Endothelial cell of umbilical vein (primary cell): Measurements from ENCODE around the gene ETF1. TPM values are rescaled to one million over a fixed set of nuclear protein-coding genes. Genes with fewer than 3 reads are reported as not detected.
A peak's percentile ranks its signal among the peaks of the same experiment; 100 is the strongest.

Experiments
- BruUV-seq: library from RNA; stranded (reverse); fragments of 400-500 nt; replicated peaks from 2 replicates; lab custom pipeline; 2021; lab: Mats Ljungman, UMichigan
- CTCF ChIA-PET: fragments of 300-600, 350-600 bp; sonication (Branson Sonifier 250); formaldehyde crosslinking; loops from one replicate; lab custom pipeline; 2021; ENCODE audit warnings: antibody characterized with exemption, inconsistent platforms; lab: Charles Lee
- POLR2A ChIA-PET: fragments of 300-600, 350-600 bp; sonication (Branson Sonifier 250); formaldehyde crosslinking; loops from one replicate; lab custom pipeline; 2021; ENCODE audit warnings: antibody characterized with exemption, inconsistent platforms; lab: Charles Lee
- DNase-seq: peaks from one replicate; pipeline ENCODE4 v3.0.0-alpha.2; 2011; ENCODE audit warnings: low read depth, low spot score
- FAIRE-seq: peaks from 2 replicates; lab custom pipeline; 2011; peaks lifted over from hg19 to GRCh38; lab: Jason Lieb, UNC
- H2AFZ ChIP-seq: 2 replicates; pipeline ENCODE4 v1.6.0; 2012; ENCODE audit warnings: low read depth, low read length, control low read depth, inconsistent platforms
- H3K27ac ChIP-seq: 2 replicates; pipeline ENCODE4 v1.5.1; 2011; ENCODE audit warnings: low read depth, mild to moderate bottlenecking, control low read depth, low read length, moderate library complexity; ENCODE audit not compliant: insufficient read depth
- H3K27me3 ChIP-seq, 2 experiments: 2 replicates each; pipeline versions ENCODE4 v1.6.0 to v1.6.1; 2011; ENCODE audit warnings: low read length in 2 of 2, mixed read lengths in 1 of 2; ENCODE audit not compliant: control insufficient read depth in 2 of 2, insufficient read depth in 2 of 2
- H3K36me3 ChIP-seq, 2 experiments: 2 replicates in 1 of 2; 3 replicates in 1 of 2; pipeline ENCODE4 v1.5.1; 2011; ENCODE audit warnings: low read length in 2 of 2, mild to moderate bottlenecking in 1 of 2, moderate library complexity in 1 of 2; ENCODE audit not compliant: control insufficient read depth in 2 of 2, insufficient read depth in 2 of 2; ENCODE audit errors: extremely low read depth in 1 of 2
- H3K4me1 ChIP-seq: 3 replicates; pipeline ENCODE4 v1.5.1; 2011; ENCODE audit warnings: mild to moderate bottlenecking, low read length; ENCODE audit not compliant: control insufficient read depth, insufficient read depth; ENCODE audit errors: extremely low read depth
- H3K4me2 ChIP-seq: 2 replicates; pipeline ENCODE4 v1.6.1; 2011; ENCODE audit warnings: low read length, control low read depth, mixed read lengths; ENCODE audit not compliant: insufficient read depth
- H3K4me3 ChIP-seq, 3 experiments: fragments of 200-600 bp in 1 of 3; sonication (generic), shearing (Covaris generic) in 1 of 3; replicated peaks in 1 of 3; 2 replicates each; pipeline ENCODE4 v1.5.1; 2011 to 2016; ENCODE audit warnings: control low read depth in 3 of 3, low read length in 3 of 3, mild to moderate bottlenecking in 2 of 3, inconsistent platforms in 1 of 3, low read depth in 1 of 3, moderate library complexity in 1 of 3; ENCODE audit not compliant: insufficient read depth in 1 of 3
- H3K79me2 ChIP-seq: 2 replicates; pipeline ENCODE4 v1.6.0; 2012; ENCODE audit warnings: low read length, inconsistent platforms; ENCODE audit not compliant: control insufficient read depth, insufficient read depth
- H3K9ac ChIP-seq: replicated peaks from 2 replicates; pipeline ENCODE3; 2011; ENCODE audit warnings: low read length, control low read depth; ENCODE audit not compliant: insufficient read depth; ENCODE audit errors: extremely low read depth
- H3K9me1 ChIP-seq: replicated peaks from 3 replicates; pipeline ENCODE4 v1.6.0; 2011; ENCODE audit warnings: mild to moderate bottlenecking, low read length; ENCODE audit not compliant: control insufficient read depth, insufficient read depth; ENCODE audit errors: extremely low read depth
- H3K9me3 ChIP-seq: replicated peaks from 2 replicates; pipeline ENCODE4 v1.5.1; 2012; ENCODE audit warnings: low read length, inconsistent platforms; ENCODE audit not compliant: control insufficient read depth, insufficient read depth
- H4K20me1 ChIP-seq: replicated peaks from 2 replicates; pipeline ENCODE3; 2011; ENCODE audit warnings: mild to moderate bottlenecking, low read length; ENCODE audit not compliant: control insufficient read depth, insufficient read depth; ENCODE audit errors: extremely low read depth
- EZH2 ChIP-seq: IDR thresholded peaks from 2 replicates; pipeline ENCODE4 v1.6.1; 2012; ENCODE audit warnings: borderline replicate concordance, low read depth, mild to moderate bottlenecking, moderate library complexity, low read length, inconsistent platforms; ENCODE audit not compliant: severe bottlenecking
- FOS ChIP-seq: IDR thresholded peaks from 2 replicates; pipeline ENCODE4 v1.6.1; 2011; ENCODE audit warnings: mild to moderate bottlenecking, low read length, moderate library complexity, borderline replicate concordance; ENCODE audit not compliant: insufficient read depth
- GATA2 ChIP-seq: IDR thresholded peaks from 2 replicates; pipeline ENCODE4 v1.7.0; 2011; ENCODE audit warnings: low read depth, mild to moderate bottlenecking, moderate library complexity, mixed read lengths, low read length; ENCODE audit not compliant: insufficient read length, insufficient read depth
- JUN ChIP-seq: IDR thresholded peaks from 2 replicates; pipeline ENCODE4 v1.6.1; 2011; ENCODE audit warnings: borderline replicate concordance, low read depth; ENCODE audit not compliant: insufficient read length, insufficient read depth
- MYC ChIP-seq: IDR thresholded peaks from one replicate; pipeline ENCODE4 v1.6.1; 2011; ENCODE audit warnings: mild to moderate bottlenecking, low read depth, low read length
- POLR2A ChIP-seq: IDR thresholded peaks from 2 replicates; pipeline ENCODE4 v1.6.1; 2012; ENCODE audit warnings: low read depth, mild to moderate bottlenecking, control low read depth, low read length
- POLR2AphosphoS5 ChIP-seq: IDR thresholded peaks from 2 replicates; pipeline ENCODE4 v1.6.1; 2012; ENCODE audit warnings: low read depth, mild to moderate bottlenecking, control low read depth, low read length, moderate library complexity; ENCODE audit not compliant: insufficient read depth
- dilution Hi-C: fragments of 300-500 bp; cut with MboI; formaldehyde crosslinking; loops from one replicate; pipeline ENCODE4 v1.15.0; 2019; ENCODE audit warnings: low sequenced_read_pairs; ENCODE audit not compliant: extremely low pct_ligation_motif_present
- intact Hi-C: fragments of 100-400 bp; cut with micrococcal nuclease; formaldehyde crosslinking; loops from one replicate; pipeline ENCODE4 v1.10.0; 2022
- polyA plus RNA-seq, 4 experiments: library from polyadenylated mRNA; depleted of rRNA in 3 of 4; stranded (reverse) in 3 of 4; unstranded in 1 of 4; fragments of >200 nt; gene quantifications; 2 replicates each; pipeline versions ENCODE4 v1.2.1 to v1.2.3, GENCODE V29; 2011 to 2012; ENCODE audit warnings: missing spikeins in 1 of 4
- total RNA-seq: library from RNA; stranded (reverse); gene quantifications from 2 replicates; pipeline ENCODE4 v1.2.3, GENCODE V29; 2021
- TF ChIP-seq, protein P1 (sequence below): IDR thresholded peaks from 2 replicates; pipeline ENCODE4 v1.6.1; 2011; ENCODE audit not compliant: insufficient read depth, insufficient read length
- TF ChIP-seq, protein P2 (sequence below), 2 donors: IDR thresholded peaks; 1 replicate in 1 of 2; 2 replicates in 1 of 2; pipeline ENCODE4 v1.5.1; 2011; ENCODE audit warnings: low read length in 2 of 2, mild to moderate bottlenecking in 2 of 2, moderate library complexity in 2 of 2, control low read depth in 1 of 2, inconsistent platforms in 1 of 2, low read depth in 1 of 2; ENCODE audit not compliant: insufficient read depth in 1 of 2; ENCODE audit errors: extremely low read depth in 1 of 2

Gene ETF1
- total and polyA plus RNA-seq, 2 donors (not counting 3 experiments of a cell fraction or from before 2014, with no cell fraction given): 32.9 to 114 TPM

DNA sequence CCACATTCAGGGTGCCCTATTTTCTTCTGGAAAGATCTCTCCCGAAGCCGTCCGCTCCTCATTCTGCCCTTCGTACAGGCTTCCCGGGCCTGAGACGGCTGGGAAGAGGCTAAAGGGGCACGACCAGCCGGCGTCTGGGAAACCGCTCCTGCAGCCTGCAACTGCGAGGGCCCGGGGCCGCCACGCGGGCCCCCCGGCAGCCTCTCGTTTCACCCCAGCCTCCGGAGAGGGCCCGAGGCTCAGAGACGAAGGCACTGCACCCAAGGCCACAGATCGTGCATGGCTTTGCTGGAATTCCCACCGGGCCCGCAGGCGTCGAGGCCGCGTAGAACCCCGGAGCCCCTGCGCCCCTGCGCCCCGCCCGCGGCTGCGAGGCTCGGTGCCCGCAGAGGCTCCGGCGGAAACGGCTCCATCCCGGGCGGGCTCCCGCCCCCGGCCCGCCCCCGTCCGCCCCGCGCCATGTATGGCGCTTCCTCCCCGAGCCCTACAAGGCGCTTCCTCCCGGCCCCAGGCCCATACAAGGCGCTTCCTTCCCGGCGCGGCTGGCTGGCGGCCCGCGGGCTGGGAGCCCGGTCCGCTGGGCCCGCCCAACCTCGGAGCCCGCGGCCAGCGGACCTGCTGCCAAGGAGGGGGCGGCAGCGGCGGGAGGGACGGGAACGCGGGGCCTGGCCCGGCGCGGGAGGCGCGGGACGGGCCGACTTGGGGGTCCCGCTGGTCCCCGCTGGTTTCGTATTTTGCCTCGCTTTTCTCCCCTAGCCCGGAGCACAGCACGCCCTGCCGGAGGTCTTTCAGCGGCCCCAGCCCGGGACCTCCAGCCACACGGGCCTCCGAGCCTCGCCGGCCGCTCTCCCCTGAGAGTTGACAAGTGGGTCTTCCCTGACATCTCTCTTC is 51.1 kb downstream of the ETF1 start:
- Histone ChIP-seq H3K79me2 (no peaks in the 10 kb centered on the region), H3K9me1 (no peaks in the 10 kb centered on the region), H2AFZ (peak overlapping the region; percentile 94), H3K27ac (no peak overlapping the region), H3K9ac (peak overlapping the region; percentile 47), H3K4me1 (peaks cover 9% of the 10 kb centered on the region), H3K27me3 (peaks cover 11 to 22% of the 10 kb centered on the region in 2 experiments), H4K20me1 (no peaks in the 10 kb centered on the region), H3K4me3 (peak overlapping the region; percentile 24 to 53 (median 33)), H3K4me2 (peak overlapping the region; percentile 75), H3K9me3 (no peaks in the 10 kb centered on the region), H3K36me3 (no peaks in the 10 kb centered on the region)
- intact Hi-C loops (loop anchor here (1.0 kb wide), 1 partner anchor 27 kb away; the partner anchor contains the start of gene EGR1), dilution Hi-C loops (no loop called here)
- POLR2A ChIA-PET: interaction anchor here (1.8 kb wide), 1 partner anchor 27 kb away, joined by 6 read pairs; the partner anchor contains the start of gene EGR1
- CTCF ChIA-PET: interaction anchor here (2.3 to 2.5 kb wide), 2 partner anchors 12 to 27 kb away, joined by 16 to 18 read pairs; partner anchors contain the start of gene EGR1
- TF ChIP-seq, protein P1, sequence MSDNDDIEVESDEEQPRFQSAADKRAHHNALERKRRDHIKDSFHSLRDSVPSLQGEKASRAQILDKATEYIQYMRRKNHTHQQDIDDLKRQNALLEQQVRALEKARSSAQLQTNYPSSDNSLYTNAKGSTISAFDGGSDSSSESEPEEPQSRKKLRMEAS: no peak
- TF ChIP-seq GATA2 (no peak), EZH2 (no peak), POLR2A (no peak), POLR2AphosphoS5 (no peak), FOS (no peak), MYC (no peak), JUN (no peak)
- TF ChIP-seq, protein P2, sequence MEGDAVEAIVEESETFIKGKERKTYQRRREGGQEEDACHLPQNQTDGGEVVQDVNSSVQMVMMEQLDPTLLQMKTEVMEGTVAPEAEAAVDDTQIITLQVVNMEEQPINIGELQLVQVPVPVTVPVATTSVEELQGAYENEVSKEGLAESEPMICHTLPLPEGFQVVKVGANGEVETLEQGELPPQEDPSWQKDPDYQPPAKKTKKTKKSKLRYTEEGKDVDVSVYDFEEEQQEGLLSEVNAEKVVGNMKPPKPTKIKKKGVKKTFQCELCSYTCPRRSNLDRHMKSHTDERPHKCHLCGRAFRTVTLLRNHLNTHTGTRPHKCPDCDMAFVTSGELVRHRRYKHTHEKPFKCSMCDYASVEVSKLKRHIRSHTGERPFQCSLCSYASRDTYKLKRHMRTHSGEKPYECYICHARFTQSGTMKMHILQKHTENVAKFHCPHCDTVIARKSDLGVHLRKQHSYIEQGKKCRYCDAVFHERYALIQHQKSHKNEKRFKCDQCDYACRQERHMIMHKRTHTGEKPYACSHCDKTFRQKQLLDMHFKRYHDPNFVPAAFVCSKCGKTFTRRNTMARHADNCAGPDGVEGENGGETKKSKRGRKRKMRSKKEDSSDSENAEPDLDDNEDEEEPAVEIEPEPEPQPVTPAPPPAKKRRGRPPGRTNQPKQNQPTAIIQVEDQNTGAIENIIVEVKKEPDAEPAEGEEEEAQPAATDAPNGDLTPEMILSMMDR (IDR thresholded peaks at IDR 0.05; ENCODE audit: extremely low read depth in 1 of 2, insufficient read depth in 1 of 2, low read depth in 1 of 2, low read length in 2 of 2): no peak
- DNase-seq (peak; percentile 84), FAIRE-seq (peak; percentile 68)
- BruUV-seq: no TSS peak
